Hepatocyte (in vitro differentiated cells): ENCODE results near the gene SLC38A2. TPM values are rescaled to one million over a fixed set of nuclear protein-coding genes. Genes with fewer than 3 reads are reported as not detected.

Source experiments
- DNase-seq: peaks from one replicate; pipeline ENCODE4 v3.0.0-alpha.2; 2016; ENCODE audit warnings: low spot score
- H2AFZ ChIP-seq: fragments of 200-600 bp; sonication (generic); 2 replicates; pipeline ENCODE4 v1.6.0; 2016; ENCODE audit warnings: antibody characterized with exemption, mild to moderate bottlenecking
- H3K27ac ChIP-seq: fragments of 200-600 bp; sonication (generic); 2 replicates; pipeline ENCODE4 v1.5.1; 2016; ENCODE audit warnings: mild to moderate bottlenecking
- H3K27me3 ChIP-seq: fragments of 200-600 bp; sonication (generic); 2 replicates; pipeline ENCODE4 v1.6.1; 2016
- H3K36me3 ChIP-seq: fragments of 200-600 bp; sonication (generic); replicated peaks from 2 replicates; pipeline ENCODE4 v1.5.1; 2016; ENCODE audit warnings: low read depth; ENCODE audit not compliant: insufficient read depth
- H3K4me1 ChIP-seq: fragments of 200-600 bp; sonication (generic); 2 replicates; pipeline ENCODE4 v1.5.1; 2016; ENCODE audit warnings: mild to moderate bottlenecking, moderate library complexity; ENCODE audit not compliant: insufficient read depth
- H3K4me2 ChIP-seq: fragments of 200-600 bp; sonication (generic); 2 replicates; pipeline ENCODE4 v1.6.0; 2016
- H3K4me3 ChIP-seq: fragments of 200-600 bp; sonication (generic); 2 replicates; pipeline ENCODE4 v1.5.1; 2016; ENCODE audit warnings: mild to moderate bottlenecking
- H3K79me2 ChIP-seq: fragments of 200-600 bp; sonication (generic); 2 replicates; pipeline ENCODE4 v1.6.0; 2017; ENCODE audit warnings: mild to moderate bottlenecking
- H3K9me2 ChIP-seq: fragments of 200-600 bp; sonication (generic); replicated peaks from 2 replicates; pipeline ENCODE4 v1.6.0; 2017; ENCODE audit warnings: mild to moderate bottlenecking; ENCODE audit not compliant: insufficient read depth
- H3K9me3 ChIP-seq: fragments of 200-600 bp; sonication (generic); 2 replicates; pipeline ENCODE4 v1.5.1; 2016; ENCODE audit warnings: low read depth, mild to moderate bottlenecking
- H4K20me1 ChIP-seq: fragments of 200-600 bp; sonication (generic); 2 replicates; pipeline ENCODE4 v1.6.0; 2016; ENCODE audit warnings: mild to moderate bottlenecking; ENCODE audit not compliant: insufficient read depth, poor library complexity, severe bottlenecking
- CTCF ChIP-seq: fragments of 200-600 bp; sonication (generic); IDR thresholded peaks from 2 replicates; pipeline ENCODE4 v1.5.1; 2016; ENCODE audit warnings: antibody characterized with exemption, mild to moderate bottlenecking; ENCODE audit not compliant: poor library complexity
- EZH2 ChIP-seq: fragments of 200-600 bp; sonication (generic); IDR thresholded peaks from 2 replicates; pipeline ENCODE4 v1.6.1; 2016; ENCODE audit warnings: antibody characterized with exemption, mild to moderate bottlenecking, borderline replicate concordance
- EZH2phosphoT487 ChIP-seq: fragments of 200-600 bp; sonication (generic); IDR thresholded peaks from one replicate; pipeline ENCODE4 v1.6.1; 2018; ENCODE audit warnings: antibody characterized with exemption, mild to moderate bottlenecking, low read depth, moderate library complexity; ENCODE audit not compliant: unreplicated experiment, severe bottlenecking
- WGBS: methylation state at CpG from one replicate; pipeline ENCODE4 v1.1.6; 2016; ENCODE audit warnings: low lambda C conversion rate; ENCODE audit errors: missing lambda C conversion rate; 5-methylcytosine and 5-hydroxymethylcytosine counted together
- polyA plus RNA-seq: library from polyadenylated mRNA; unstranded; fragments of >200 nt; fragmentation: Nextera tagmentation; extraction: Ambion mirVana; gene quantifications from 2 replicates; pipeline ENCODE4 v1.2.1, GENCODE V29; 2016
- total RNA-seq: library from RNA; depleted of rRNA; stranded (reverse); fragments of >200 nt; gene quantifications from 2 replicates; pipeline ENCODE4 v1.2.3, GENCODE V29; 2014

Gene SLC38A2
- total and polyA plus RNA-seq, 2 experiments from 2014 or later = 139 to 373 TPM

- H3K4me3 ChIP-seq = peak overlapping the region; percentile 27
- no peaks in the 10 kb centered on the region for H4K20me1 ChIP-seq
- H3K4me2 ChIP-seq = peak overlapping the region; percentile 77
- no peaks in the 10 kb centered on the region for H3K27me3 ChIP-seq
- H3K27ac ChIP-seq = peak overlapping the region; percentile 99
- H3K4me1 ChIP-seq = peaks cover 31% of the 10 kb centered on the region
- H3K36me3 ChIP-seq = no peaks in the 10 kb centered on the region
- no peak for DNase-seq
- H3K79me2 ChIP-seq = peaks cover 9% of the 10 kb centered on the region
- H3K9me3 ChIP-seq = no peaks in the 10 kb centered on the region
- TF ChIP-seq EZH2phosphoT487 = no peak
- TF ChIP-seq CTCF = no peak
- no peak for TF ChIP-seq EZH2
- peak overlapping the region; percentile 31 for H2AFZ ChIP-seq
- 54% methylated on average over 16 of the region's 16 CpGs for WGBS
- no peaks in the 10 kb centered on the region for H3K9me2 ChIP-seq
These were observed 9.9 kb upstream of the SLC38A2 start for GRCh38 chr12:46382408-46382963.

- WGBS = 91% methylated on average over 1 of the region's 1 CpG
- Histone ChIP-seq H3K9me3 (no peaks in the 10 kb centered on the region), H2AFZ (no peak overlapping the region), H3K9me2 (no peaks in the 10 kb centered on the region), H3K4me2 (no peak overlapping the region), H3K27me3 (no peaks in the 10 kb centered on the region), H4K20me1 (no peaks in the 10 kb centered on the region), H3K4me3 (no peak overlapping the region), H3K4me1 (peaks cover 17% of the 10 kb centered on the region), H3K79me2 (peaks cover 9% of the 10 kb centered on the region), H3K27ac (no peak overlapping the region), H3K36me3 (no peaks in the 10 kb centered on the region)
- no peak for DNase-seq
- TF ChIP-seq EZH2 = no peak
- TF ChIP-seq EZH2phosphoT487 = no peak
- TF ChIP-seq CTCF = no peak
These were observed 8.3 kb upstream of the SLC38A2 start for GRCh38 chr12:46380881-46381280.

GRCh38 chr12:46380022-46380796, 7.6 kb upstream of the SLC38A2 start:
- Histone ChIP-seq H3K4me3 (no peak overlapping the region), H3K27ac (no peak overlapping the region), H3K79me2 (peaks cover 3% of the 10 kb centered on the region), H3K4me2 (no peak overlapping the region), H3K9me3 (no peaks in the 10 kb centered on the region), H3K27me3 (no peaks in the 10 kb centered on the region), H4K20me1 (no peaks in the 10 kb centered on the region), H3K4me1 (peaks cover 10% of the 10 kb centered on the region), H3K36me3 (no peaks in the 10 kb centered on the region), H2AFZ (no peak overlapping the region), H3K9me2 (no peaks in the 10 kb centered on the region)
- DNase-seq = no peak
- WGBS = 96% methylated on average over 3 of the region's 3 CpGs
- TF ChIP-seq CTCF = no peak
- TF ChIP-seq EZH2phosphoT487 = no peak
- TF ChIP-seq EZH2 = no peak
